Measurements from ENCODE around the gene CAMSAP1.

Gene CAMSAP1

DNA sequence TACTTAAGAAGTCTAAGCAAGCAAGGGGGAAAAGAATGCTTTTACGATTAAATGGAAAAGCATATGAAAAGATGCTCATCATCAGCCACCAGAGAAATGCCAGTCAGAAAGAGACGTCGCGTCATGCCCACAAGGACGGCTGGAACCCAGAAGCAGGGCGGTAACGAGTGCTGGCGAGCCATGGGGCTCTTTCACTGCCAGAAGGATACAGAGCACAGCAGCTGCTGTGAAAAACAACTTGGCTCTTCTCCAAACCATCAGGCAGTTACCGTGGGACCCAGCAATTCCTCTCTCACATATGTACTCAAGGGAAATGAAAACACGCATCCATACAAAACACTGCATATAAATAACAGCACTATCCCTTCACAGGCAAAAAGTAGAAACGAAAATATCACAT, 95.5 kb downstream of the CAMSAP1 start:
- peaks cover 67% of the 10 kb centered on the region for H3K36me3 ChIP-seq

DNA sequence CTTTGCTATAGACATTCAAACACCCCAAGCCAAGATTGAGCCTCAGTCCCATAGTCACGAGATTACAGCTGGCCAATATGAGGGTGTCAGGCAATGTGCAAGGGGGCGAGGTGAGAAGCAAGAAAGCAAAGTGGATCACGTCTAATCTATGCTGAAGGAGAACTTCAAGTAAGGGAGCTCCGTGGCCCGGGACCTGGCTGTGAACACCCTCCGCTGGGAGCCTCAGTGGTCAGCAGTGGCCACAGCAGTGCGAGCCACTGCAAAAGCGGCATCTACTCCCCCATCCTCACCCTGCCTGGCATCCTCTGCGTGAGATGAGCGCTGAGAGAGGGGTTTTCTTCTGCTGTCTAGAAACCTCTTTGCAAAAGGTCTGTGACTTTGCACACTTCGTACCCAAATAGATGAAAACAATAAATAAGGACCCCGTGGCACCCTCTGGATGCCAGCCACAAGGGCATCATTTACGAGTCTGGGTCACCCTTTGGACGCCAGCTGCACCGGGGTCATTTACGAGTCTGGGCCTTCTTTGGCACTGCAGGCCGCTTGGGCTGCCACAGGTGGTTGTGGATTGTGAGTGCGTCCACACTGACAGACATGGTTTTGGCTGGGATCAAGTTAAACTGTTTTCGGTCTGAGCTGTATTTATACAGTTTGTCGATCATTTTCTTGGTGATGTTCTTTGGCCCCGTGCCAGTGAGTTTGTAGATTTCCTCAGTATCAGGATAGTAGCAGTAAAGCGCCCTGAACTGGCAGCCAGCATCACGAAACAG, 96.4 kb downstream of the CAMSAP1 start:
- H3K36me3 ChIP-seq, result peaks cover 59% of the 10 kb centered on the region
- no peak overlapping the region for H3K27ac ChIP-seq
- no peaks in the 10 kb centered on the region for H3K9me3 ChIP-seq
- H3K4me3 ChIP-seq (ENCODE audit: low read depth in 1 of 2, low read length in 1 of 2), result no peak overlapping the region
- no peaks in the 10 kb centered on the region for H3K4me1 ChIP-seq (ENCODE audit: control insufficient read depth in 1 of 2, insufficient read depth in 1 of 2, low read depth in 1 of 2, low read length in 1 of 2)
- TF ChIP-seq, protein P1, sequence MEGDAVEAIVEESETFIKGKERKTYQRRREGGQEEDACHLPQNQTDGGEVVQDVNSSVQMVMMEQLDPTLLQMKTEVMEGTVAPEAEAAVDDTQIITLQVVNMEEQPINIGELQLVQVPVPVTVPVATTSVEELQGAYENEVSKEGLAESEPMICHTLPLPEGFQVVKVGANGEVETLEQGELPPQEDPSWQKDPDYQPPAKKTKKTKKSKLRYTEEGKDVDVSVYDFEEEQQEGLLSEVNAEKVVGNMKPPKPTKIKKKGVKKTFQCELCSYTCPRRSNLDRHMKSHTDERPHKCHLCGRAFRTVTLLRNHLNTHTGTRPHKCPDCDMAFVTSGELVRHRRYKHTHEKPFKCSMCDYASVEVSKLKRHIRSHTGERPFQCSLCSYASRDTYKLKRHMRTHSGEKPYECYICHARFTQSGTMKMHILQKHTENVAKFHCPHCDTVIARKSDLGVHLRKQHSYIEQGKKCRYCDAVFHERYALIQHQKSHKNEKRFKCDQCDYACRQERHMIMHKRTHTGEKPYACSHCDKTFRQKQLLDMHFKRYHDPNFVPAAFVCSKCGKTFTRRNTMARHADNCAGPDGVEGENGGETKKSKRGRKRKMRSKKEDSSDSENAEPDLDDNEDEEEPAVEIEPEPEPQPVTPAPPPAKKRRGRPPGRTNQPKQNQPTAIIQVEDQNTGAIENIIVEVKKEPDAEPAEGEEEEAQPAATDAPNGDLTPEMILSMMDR (IDR thresholded peaks at IDR 0.05), result no peak
- H3K27me3 ChIP-seq, result peaks cover 2% of the 10 kb centered on the region

More for the DNA sequence above, 95.5 kb downstream of the CAMSAP1 start:
- Histone ChIP-seq H3K4me1 (ENCODE audit: control insufficient read depth in 1 of 2, insufficient read depth in 1 of 2, low read depth in 1 of 2, low read length in 1 of 2) (no peaks in the 10 kb centered on the region), H3K9me3 (no peaks in the 10 kb centered on the region), H3K27me3 (no peaks in the 10 kb centered on the region), H3K4me3 (ENCODE audit: low read depth in 1 of 2, low read length in 1 of 2) (no peak overlapping the region), H3K27ac (no peak overlapping the region)
- TF ChIP-seq, protein P1 (IDR thresholded peaks at IDR 0.05), result no peak

DNA sequence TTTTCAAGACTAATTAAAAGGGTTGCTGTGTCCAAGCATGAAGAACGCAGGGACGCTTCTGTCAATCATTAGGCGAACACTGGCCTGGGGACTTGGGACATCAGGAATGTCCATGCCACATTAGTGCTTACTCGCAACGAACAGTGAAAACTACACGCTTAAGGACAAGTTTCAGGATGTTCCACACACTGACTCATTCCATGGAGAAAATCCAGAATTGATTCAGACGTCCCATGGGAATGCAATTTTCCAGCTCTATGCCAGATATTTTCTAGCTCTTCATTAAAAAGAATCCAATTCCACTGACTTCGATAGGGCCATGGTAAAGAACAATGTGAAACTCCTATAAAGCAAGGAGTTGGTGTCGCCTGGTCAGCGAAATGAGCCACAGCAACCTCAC, 98.2 kb downstream of the CAMSAP1 start:
- TF ChIP-seq, protein P1 (IDR thresholded peaks at IDR 0.05), result no peak
- H3K9me3 ChIP-seq, result no peaks in the 10 kb centered on the region
- no peak overlapping the region for H3K27ac ChIP-seq
- no peaks in the 10 kb centered on the region for H3K4me1 ChIP-seq (ENCODE audit: control insufficient read depth in 1 of 2, insufficient read depth in 1 of 2, low read depth in 1 of 2, low read length in 1 of 2)
- no peak overlapping the region for H3K4me3 ChIP-seq (ENCODE audit: low read depth in 1 of 2, low read length in 1 of 2)
- peaks cover 10% of the 10 kb centered on the region for H3K27me3 ChIP-seq
- H3K36me3 ChIP-seq, result peaks cover 44% of the 10 kb centered on the region

DNA sequence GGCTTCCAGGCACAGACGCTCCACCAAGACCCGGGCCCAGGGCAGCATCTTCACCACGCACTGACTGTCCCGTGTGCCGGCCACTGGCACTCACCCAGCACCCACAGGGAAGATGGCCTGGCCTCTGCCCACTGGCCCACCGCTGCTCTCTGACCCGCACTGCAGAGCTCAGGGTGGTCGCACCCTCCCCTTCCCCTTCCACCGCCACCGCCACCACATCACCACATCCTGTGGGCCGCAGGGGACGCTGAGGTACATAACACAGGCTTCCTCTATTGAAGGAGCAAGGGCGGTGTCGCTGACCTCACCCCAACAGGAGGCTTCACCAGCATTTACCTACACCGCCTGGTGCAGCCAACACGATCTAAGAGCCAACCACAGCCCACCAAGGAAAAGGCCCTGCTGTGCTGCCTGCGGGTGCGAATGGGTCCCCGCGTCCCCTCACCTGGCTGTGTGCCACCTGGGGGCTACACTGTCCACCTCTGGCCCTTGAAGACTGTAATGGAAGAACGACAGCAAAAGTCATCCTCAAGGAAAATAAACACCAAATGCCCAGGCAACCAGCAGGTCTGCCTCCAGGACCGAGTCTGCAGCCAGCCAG, 101.8 kb downstream of the CAMSAP1 start:
- TF ChIP-seq, protein P1 (IDR thresholded peaks at IDR 0.05), result no peak
- H3K36me3 ChIP-seq, result peaks cover 8% of the 10 kb centered on the region
- H3K27ac ChIP-seq, result no peak overlapping the region
- H3K4me1 ChIP-seq (ENCODE audit: control insufficient read depth in 1 of 2, insufficient read depth in 1 of 2, low read depth in 1 of 2, low read length in 1 of 2), result no peaks in the 10 kb centered on the region
- H3K4me3 ChIP-seq (ENCODE audit: low read depth in 1 of 2, low read length in 1 of 2), result no peak overlapping the region
- H3K9me3 ChIP-seq, result no peaks in the 10 kb centered on the region
- H3K27me3 ChIP-seq, result peaks cover 10% of the 10 kb centered on the region

DNA sequence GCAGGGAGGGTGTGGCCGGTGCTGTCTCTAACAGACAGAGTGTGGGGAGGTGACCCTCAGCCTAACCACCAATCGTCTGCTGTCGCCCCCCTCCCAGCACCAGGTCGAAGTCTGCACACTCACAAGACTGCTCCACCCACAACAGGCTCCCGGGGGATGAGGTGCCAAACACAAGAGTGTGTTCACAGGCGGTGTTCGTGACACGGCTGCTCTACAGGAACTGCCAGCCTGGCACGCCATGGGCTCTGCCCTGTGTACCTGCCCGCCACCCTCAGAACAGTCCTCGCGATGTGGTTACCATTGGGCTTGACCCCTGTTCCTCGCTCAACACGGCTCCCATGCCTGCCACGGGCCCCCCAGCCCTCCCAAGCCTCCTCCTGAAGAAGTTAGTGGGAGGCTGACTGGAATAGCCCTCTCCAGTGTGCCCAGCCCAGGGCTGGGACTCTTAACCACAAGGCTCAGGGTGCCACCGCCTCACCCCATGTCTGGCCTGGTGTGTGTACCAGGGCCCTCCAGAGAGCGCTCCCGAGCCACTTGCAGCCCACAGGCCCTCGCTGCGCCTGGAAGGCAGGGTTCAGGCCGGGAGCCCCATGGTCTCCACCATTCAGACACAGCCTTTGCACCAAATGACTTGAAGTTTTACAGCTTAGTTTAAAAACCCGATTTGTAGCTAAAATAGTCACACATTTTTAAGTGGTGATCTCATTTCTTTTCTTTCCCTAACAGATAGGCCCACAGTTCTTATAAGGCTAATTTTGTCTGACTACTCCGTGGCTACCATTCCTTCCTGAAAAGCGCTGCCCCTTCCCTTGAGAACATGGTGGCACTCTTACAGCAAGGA, 102.5 kb downstream of the CAMSAP1 start:
- Histone ChIP-seq H3K4me1 (ENCODE audit: control insufficient read depth in 1 of 2, insufficient read depth in 1 of 2, low read depth in 1 of 2, low read length in 1 of 2) (no peaks in the 10 kb centered on the region), H3K9me3 (no peaks in the 10 kb centered on the region), H3K4me3 (ENCODE audit: low read depth in 1 of 2, low read length in 1 of 2) (no peak overlapping the region), H3K27me3 (peaks cover 10% of the 10 kb centered on the region), H3K27ac (no peak overlapping the region), H3K36me3 (peaks cover under 1% of the 10 kb centered on the region)
- TF ChIP-seq, protein P1 (IDR thresholded peaks at IDR 0.05), result no peak
